ENCODE measurements around the gene POU3F1.

The POU3F1 gene

GRCh38 chr1:38000529-38001455, 45.8 kb downstream of the POU3F1 start:
- H3K27ac ChIP-seq (ENCODE audit: low read depth, low read length, severe bottlenecking), result peak overlapping the region; percentile 100
- peaks cover 51% of the 10 kb centered on the region for H3K36me3 ChIP-seq (ENCODE audit: control insufficient read depth, insufficient read depth, low read length)
- H3K4me3 ChIP-seq (ENCODE audit: extremely low read depth, insufficient read depth, low read length, poor library complexity, severe bottlenecking), result peak overlapping the region; percentile 11
- WGBS, 2 experiments (ENCODE audit: insufficient coverage in 2 of 2), result 52 to 54% methylated on average over 5 to 8 of the region's 13 CpGs
- no peaks in the 10 kb centered on the region for H3K9me3 ChIP-seq (ENCODE audit: control insufficient read depth, low read length)
- H3K4me1 ChIP-seq (ENCODE audit: control insufficient read depth, insufficient read depth, low read length, poor library complexity, severe bottlenecking), result peaks cover 59% of the 10 kb centered on the region

- peaks cover 58% of the 10 kb centered on the region for H3K4me1 ChIP-seq (ENCODE audit: control insufficient read depth, insufficient read depth, low read length, poor library complexity, severe bottlenecking)
- H3K36me3 ChIP-seq (ENCODE audit: control insufficient read depth, insufficient read depth, low read length), result peaks cover 57% of the 10 kb centered on the region
- H3K27ac ChIP-seq (ENCODE audit: low read depth, low read length, severe bottlenecking), result peak overlapping the region; percentile 100
- H3K9me3 ChIP-seq (ENCODE audit: control insufficient read depth, low read length), result no peaks in the 10 kb centered on the region
- 60% methylated on average over 1 of the region's 2 CpGs; no CpG with 5 or more reads in 1 of the 2 experiments for WGBS, 2 experiments (ENCODE audit: insufficient coverage in 2 of 2)
- H3K4me3 ChIP-seq (ENCODE audit: extremely low read depth, insufficient read depth, low read length, poor library complexity, severe bottlenecking), result peak overlapping the region; percentile 11
Measured at GRCh38 chr1:38000233-38000528, 46.4 kb downstream of the POU3F1 start.

- Histone ChIP-seq H3K9me3 (ENCODE audit: control insufficient read depth, low read length) (no peaks in the 10 kb centered on the region), H3K4me1 (ENCODE audit: control insufficient read depth, insufficient read depth, low read length, poor library complexity, severe bottlenecking) (peaks cover 58% of the 10 kb centered on the region), H3K27ac (ENCODE audit: low read depth, low read length, severe bottlenecking) (peak overlapping the region; percentile 100), H3K36me3 (ENCODE audit: control insufficient read depth, insufficient read depth, low read length) (peaks cover 62% of the 10 kb centered on the region), H3K4me3 (ENCODE audit: extremely low read depth, insufficient read depth, low read length, poor library complexity, severe bottlenecking) (peak overlapping the region; percentile 11)
- 25 to 26% methylated on average over 3 to 4 of the region's 9 CpGs for WGBS, 2 experiments (ENCODE audit: insufficient coverage in 2 of 2)
Measured at GRCh38 chr1:37999430-38000232, 47.0 kb downstream of the POU3F1 start.

GRCh38 chr1:37998913-37999429, 47.6 kb downstream of the POU3F1 start:
- 90 to 92% methylated on average over 16 of the region's 16 CpGs for WGBS, 2 experiments (ENCODE audit: insufficient coverage in 2 of 2)
- Histone ChIP-seq H3K4me3 (ENCODE audit: extremely low read depth, insufficient read depth, low read length, poor library complexity, severe bottlenecking) (peak overlapping the region; percentile 11), H3K36me3 (ENCODE audit: control insufficient read depth, insufficient read depth, low read length) (peaks cover 69% of the 10 kb centered on the region), H3K9me3 (ENCODE audit: control insufficient read depth, low read length) (no peaks in the 10 kb centered on the region), H3K27ac (ENCODE audit: low read depth, low read length, severe bottlenecking) (peak overlapping the region; percentile 100), H3K4me1 (ENCODE audit: control insufficient read depth, insufficient read depth, low read length, poor library complexity, severe bottlenecking) (peaks cover 56% of the 10 kb centered on the region)

GRCh38 chr1:37998089-37998808, 48.3 kb downstream of the POU3F1 start:
- 91 to 93% methylated on average over 9 of the region's 9 CpGs for WGBS, 2 experiments (ENCODE audit: insufficient coverage in 2 of 2)
- Histone ChIP-seq H3K4me1 (ENCODE audit: control insufficient read depth, insufficient read depth, low read length, poor library complexity, severe bottlenecking) (peaks cover 48% of the 10 kb centered on the region), H3K4me3 (ENCODE audit: extremely low read depth, insufficient read depth, low read length, poor library complexity, severe bottlenecking) (no peak overlapping the region), H3K36me3 (ENCODE audit: control insufficient read depth, insufficient read depth, low read length) (peaks cover 64% of the 10 kb centered on the region), H3K9me3 (ENCODE audit: control insufficient read depth, low read length) (no peaks in the 10 kb centered on the region), H3K27ac (ENCODE audit: low read depth, low read length, severe bottlenecking) (peak overlapping the region; percentile 10)

- H3K27ac ChIP-seq (ENCODE audit: low read depth, low read length, severe bottlenecking), result peak overlapping the region; percentile 10
- no peak overlapping the region for H3K4me3 ChIP-seq (ENCODE audit: extremely low read depth, insufficient read depth, low read length, poor library complexity, severe bottlenecking)
- no peaks in the 10 kb centered on the region for H3K9me3 ChIP-seq (ENCODE audit: control insufficient read depth, low read length)
- peaks cover 43% of the 10 kb centered on the region for H3K4me1 ChIP-seq (ENCODE audit: control insufficient read depth, insufficient read depth, low read length, poor library complexity, severe bottlenecking)
- WGBS, 2 experiments (ENCODE audit: insufficient coverage in 2 of 2), result 96 to 98% methylated on average over 16 to 17 of the region's 25 CpGs
- peaks cover 58% of the 10 kb centered on the region for H3K36me3 ChIP-seq (ENCODE audit: control insufficient read depth, insufficient read depth, low read length)
Measured at GRCh38 chr1:37997256-37998088, 49.1 kb downstream of the POU3F1 start.

GRCh38 chr1:37995751-37996345, 50.7 kb downstream of the POU3F1 start:
- H3K4me1 ChIP-seq (ENCODE audit: control insufficient read depth, insufficient read depth, low read length, poor library complexity, severe bottlenecking), result peaks cover 31% of the 10 kb centered on the region
- no peaks in the 10 kb centered on the region for H3K9me3 ChIP-seq (ENCODE audit: control insufficient read depth, low read length)
- WGBS, 2 experiments (ENCODE audit: insufficient coverage in 2 of 2), result 87 to 89% methylated on average over 43 to 44 of the region's 46 CpGs
- H3K4me3 ChIP-seq (ENCODE audit: extremely low read depth, insufficient read depth, low read length, poor library complexity, severe bottlenecking), result no peak overlapping the region
- no peak overlapping the region for H3K27ac ChIP-seq (ENCODE audit: low read depth, low read length, severe bottlenecking)
- H3K36me3 ChIP-seq (ENCODE audit: control insufficient read depth, insufficient read depth, low read length), result peaks cover 54% of the 10 kb centered on the region

GRCh38 chr1:37994886-37995566, 51.6 kb downstream of the POU3F1 start:
- peaks cover 24% of the 10 kb centered on the region for H3K4me1 ChIP-seq (ENCODE audit: control insufficient read depth, insufficient read depth, low read length, poor library complexity, severe bottlenecking)
- 95 to 97% methylated on average over 7 to 10 of the region's 11 CpGs for WGBS, 2 experiments (ENCODE audit: insufficient coverage in 2 of 2)
- H3K27ac ChIP-seq (ENCODE audit: low read depth, low read length, severe bottlenecking), result peak overlapping the region; percentile 2
- H3K9me3 ChIP-seq (ENCODE audit: control insufficient read depth, low read length), result no peaks in the 10 kb centered on the region
- H3K4me3 ChIP-seq (ENCODE audit: extremely low read depth, insufficient read depth, low read length, poor library complexity, severe bottlenecking), result no peak overlapping the region
- peaks cover 54% of the 10 kb centered on the region for H3K36me3 ChIP-seq (ENCODE audit: control insufficient read depth, insufficient read depth, low read length)
